ENCODE results near the gene TTC39C. TPM values are rescaled to one million over a fixed set of nuclear protein-coding genes. Genes with fewer than 3 reads are reported as not detected.
"Not testable (repeated sequence)": the region's sequence is repeated elsewhere in the genome, so short reads cannot be mapped to it uniquely, and the experiment has no call there.

The TTC39C gene
- total RNA-seq, 4 donors from 2014 or later: 12.3 to 35.9 (median 24.8) TPM

- intact Hi-C loops (cut with DNase I): no loop called here
- Histone ChIP-seq H3K27ac (peak overlapping the region; percentile 42 to 81 (median 68)), H3K4me3 (no peak overlapping the region), H3K36me3 (no peaks in the 10 kb centered on the region), H3K4me1 (peaks cover 16 to 93% (median 43%) of the 10 kb centered on the region in 3 donors), H3K9me3 (no peaks in the 10 kb centered on the region), H3K27me3 (no peaks in the 10 kb centered on the region)
- WGBS, 2 donors: 27 to 50% methylated on average over 1 of the region's 6 CpGs
- peak in 3 of 6 experiments; percentile 17 to 49 (median 28) for TF ChIP-seq CTCF (IDR thresholded peaks at IDR 0.05)
- TF ChIP-seq POLR2A (IDR thresholded peaks at IDR 0.05): no peak
- DNase-seq: no peak
These were observed 8.7 kb downstream of the TTC39C start for GRCh38 chr18:24023185-24023814.

- intact Hi-C loops (cut with DNase I): no loop called here
- 75 to 87% methylated on average over 5 of the region's 5 CpGs for WGBS, 2 donors
These were observed 9.9 kb downstream of the TTC39C start for GRCh38 chr18:24024425-24024824.

GRCh38 chr18:24026457-24026856 lies 11.9 kb downstream of the TTC39C start:
- H3K4me3 ChIP-seq: peak overlapping the region in 1 of 4 donors; percentile 24
- H3K36me3 ChIP-seq: no peaks in the 10 kb centered on the region
- H3K27ac ChIP-seq: peak overlapping the region; percentile 73 to 91 (median 86)
- H3K9me3 ChIP-seq: no peaks in the 10 kb centered on the region
- DNase-seq: no peak
- 26 to 33% methylated on average over 3 of the region's 3 CpGs for WGBS, 2 donors
- peaks cover 20 to 70% (median 44%) of the 10 kb centered on the region in 3 donors for H3K4me1 ChIP-seq
- intact Hi-C loops (cut with DNase I): no loop called here
- no peaks in the 10 kb centered on the region for H3K27me3 ChIP-seq
- TF ChIP-seq CTCF (IDR thresholded peaks at IDR 0.05) (no peak), POLR2A (IDR thresholded peaks at IDR 0.05) (peak in 1 of 4 donors; percentile 22)

More at GRCh38 chr18:24024425-24024824, 9.9 kb downstream of the TTC39C start:
- no peak for DNase-seq
- Histone ChIP-seq H3K27me3 (no peaks in the 10 kb centered on the region), H3K27ac (peak overlapping the region in 3 of 4 donors; percentile 5 to 86 (median 44)), H3K4me3 (no peak overlapping the region), H3K4me1 (peaks cover 20 to 85% (median 44%) of the 10 kb centered on the region in 3 donors), H3K9me3 (no peaks in the 10 kb centered on the region), H3K36me3 (no peaks in the 10 kb centered on the region)
- TF ChIP-seq POLR2A (IDR thresholded peaks at IDR 0.05): no peak
- no peak for TF ChIP-seq CTCF (IDR thresholded peaks at IDR 0.05)

- Histone ChIP-seq H3K4me3 (peak overlapping the region in 3 of 4 donors; percentile 22 to 29 (median 24)), H3K36me3 (no peaks in the 10 kb centered on the region), H3K4me1 (peaks cover 20 to 62% (median 39%) of the 10 kb centered on the region in 3 donors), H3K27me3 (no peaks in the 10 kb centered on the region), H3K27ac (peak overlapping the region; percentile 73 to 91 (median 86)), H3K9me3 (no peaks in the 10 kb centered on the region)
- DNase-seq: no peak
- intact Hi-C loops (cut with DNase I): no loop called here
- WGBS, 2 donors: 26 to 33% methylated on average over 10 to 14 of the region's 14 CpGs
- TF ChIP-seq POLR2A (IDR thresholded peaks at IDR 0.05) (no peak), CTCF (IDR thresholded peaks at IDR 0.05) (no peak)
These were observed 12.7 kb downstream of the TTC39C start for GRCh38 chr18:24027156-24027827.

GRCh38 chr18:24028946-24029345 lies 14.4 kb downstream of the TTC39C start:
- H3K27me3 ChIP-seq; intact Hi-C loops (cut with DNase I); H3K36me3 ChIP-seq; DNase-seq; H3K4me3 ChIP-seq; H3K9me3 ChIP-seq: not testable (repeated sequence)
- Histone ChIP-seq H3K27ac (peak overlapping the region in 1 of 4 donors; percentile 91), H3K4me1 (peaks cover 20 to 53% (median 27%) of the 10 kb centered on the region in 3 donors)
- 94 to 97% methylated on average over 10 to 11 of the region's 13 CpGs for WGBS, 2 donors

All from esophagus squamous epithelium (tissue), 5 donors.